PC-9 (cell line): ENCODE results near the gene GLCE. TPM values are rescaled to one million over a fixed set of nuclear protein-coding genes. Genes with fewer than 3 reads are reported as not detected.
A peak's percentile ranks its signal among the peaks of the same experiment; 100 is the strongest.

Source experiments
- BruUV-seq: library from RNA; stranded (reverse); fragments of 400-500 nt; replicated peaks from 2 replicates; lab custom pipeline; 2021; lab: Mats Ljungman, UMichigan
- CTCF ChIA-PET: fragments of 300-600 bp; sonication (Branson Sonifier 250); formaldehyde crosslinking; loops from one replicate; lab custom pipeline; 2022; ENCODE audit warnings: antibody characterized with exemption; lab: Charles Lee
- POLR2A ChIA-PET: fragments of 300-600 bp; sonication (Branson Sonifier 250); formaldehyde crosslinking; loops from one replicate; lab custom pipeline; 2022; ENCODE audit warnings: antibody characterized with exemption; ENCODE audit not compliant: unreplicated experiment; lab: Charles Lee
- DNase-seq, 2 experiments: peaks; one replicate each; pipeline versions ENCODE4 v3.0.0 to v3.0.0-alpha.2; 2015 to 2022; ENCODE audit warnings: mixed read lengths in 1 of 2
- H2AFZ ChIP-seq: fragments of 200-600 bp; sonication (generic); 2 replicates; pipeline ENCODE4 v1.8.1; 2017; ENCODE audit warnings: antibody characterized with exemption
- H3F3A ChIP-seq: fragments of 200-600 bp; sonication (generic); 2 replicates; pipeline ENCODE4 v1.8.1; 2017; ENCODE audit warnings: antibody characterized with exemption, mild to moderate bottlenecking, low read depth; ENCODE audit not compliant: insufficient read depth
- H3K27ac ChIP-seq: fragments of 200-600 bp; sonication (generic); 2 replicates; pipeline ENCODE4 v1.6.1; 2016; ENCODE audit warnings: mixed run types
- H3K27me3 ChIP-seq: fragments of 200-600 bp; sonication (generic); 2 replicates; pipeline ENCODE4 v1.6.1; 2016; ENCODE audit warnings: low read depth, mixed run types; ENCODE audit not compliant: insufficient read depth
- H3K36me3 ChIP-seq: fragments of 200-600 bp; sonication (generic); 2 replicates; pipeline ENCODE4 v1.6.1; 2016; ENCODE audit warnings: low read depth, mixed run types
- H3K4me1 ChIP-seq: fragments of 200-600 bp; sonication (generic); replicated peaks from 2 replicates; pipeline ENCODE4 v1.6.1; 2016; ENCODE audit warnings: mixed run types; ENCODE audit not compliant: insufficient read depth
- H3K4me2 ChIP-seq: fragments of 200-600 bp; sonication (generic); 2 replicates; pipeline ENCODE4 v1.6.1; 2017; ENCODE audit warnings: mixed run types
- H3K4me3 ChIP-seq: fragments of 200-600 bp; sonication (generic); 2 replicates; pipeline ENCODE4 v1.6.1; 2016; ENCODE audit warnings: mixed run types
- H3K79me2 ChIP-seq: fragments of 200-600 bp; sonication (generic); 2 replicates; pipeline ENCODE4 v1.6.1; 2017; ENCODE audit warnings: low read depth, mixed run types
- H3K9me2 ChIP-seq: fragments of 200-600 bp; sonication (generic); 2 replicates; pipeline ENCODE4 v1.8.1; 2017; ENCODE audit warnings: mild to moderate bottlenecking; ENCODE audit not compliant: insufficient read depth
- H3K9me3 ChIP-seq: fragments of 200-600 bp; sonication (generic); 2 replicates; pipeline ENCODE4 v1.8.1; 2016; ENCODE audit warnings: low read depth; ENCODE audit not compliant: insufficient read depth
- H4K20me1 ChIP-seq: fragments of 200-600 bp; sonication (generic); 2 replicates; pipeline ENCODE4 v1.8.1; 2017; ENCODE audit not compliant: insufficient read depth
- EZH2 ChIP-seq: fragments of 200-600 bp; sonication (generic); IDR thresholded peaks from 2 replicates; pipeline ENCODE4 v1.8.0; 2017; ENCODE audit warnings: antibody characterized with exemption, low read depth
- intact Hi-C: fragments of 100-400 bp; cut with micrococcal nuclease; formaldehyde crosslinking; loops from one replicate; pipeline ENCODE4 v1.10.0; 2022; ENCODE audit not compliant: unreplicated experiment
- total RNA-seq: library from RNA; stranded (reverse); gene quantifications from 2 replicates; pipeline ENCODE4 v1.2.3, GENCODE V29; 2021
- TF ChIP-seq, protein P1 (sequence below): fragments of 200-600 bp; sonication (generic); conservative IDR thresholded peaks from 2 replicates; pipeline ENCODE4 v1.6.1; 2017; ENCODE audit warnings: mixed run types, antibody characterized with exemption, mild to moderate bottlenecking, moderate library complexity

GLCE gene
- total RNA-seq, 1 experiment from 2014 or later = 31.3 TPM

DNA sequence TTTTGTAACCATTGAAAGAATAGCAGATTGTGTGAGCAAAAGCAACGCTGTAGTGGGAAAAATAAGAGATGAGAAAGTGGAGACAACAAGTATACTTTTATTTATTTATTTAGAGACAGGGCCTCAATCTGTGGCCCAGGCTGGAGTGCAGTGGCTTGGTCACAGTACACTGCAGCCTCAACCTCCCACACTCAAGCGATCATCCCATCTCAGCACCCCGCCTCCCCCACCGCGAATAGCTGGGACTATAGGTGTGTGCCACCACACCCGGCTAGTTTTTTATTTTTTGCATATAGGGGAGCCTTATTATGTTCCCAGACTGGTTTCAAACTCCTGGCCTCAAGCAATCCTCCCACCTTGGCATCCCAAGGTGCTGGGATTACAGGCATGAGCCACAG is 1.6 kb upstream of the GLCE start:
- no peaks in the 10 kb centered on the region for H3F3A ChIP-seq
- H3K4me1 ChIP-seq = peaks cover 26% of the 10 kb centered on the region
- no TSS peak for BruUV-seq
- H2AFZ ChIP-seq = no peak overlapping the region
- H3K9me3 ChIP-seq = no peaks in the 10 kb centered on the region
- no peak overlapping the region for H3K27ac ChIP-seq
- H3K27me3 ChIP-seq = no peaks in the 10 kb centered on the region
- no peaks in the 10 kb centered on the region; the same call in 1 of the 2 replicates for H3K9me2 ChIP-seq
- CTCF ChIA-PET = interaction anchor here (0.5 kb wide), 1 partner anchor 9 kb away, joined by 4 read pairs; no protein-coding TSS in a partner anchor
- peak overlapping the region; percentile 85; the same call in 1 of the 2 replicates for H3K4me2 ChIP-seq
- H3K79me2 ChIP-seq = peaks cover 32% of the 10 kb centered on the region
- intact Hi-C loops = no loop called here
- no peak overlapping the region for H3K4me3 ChIP-seq
- H3K36me3 ChIP-seq = no peaks in the 10 kb centered on the region
- H4K20me1 ChIP-seq = peaks cover 7% of the 10 kb centered on the region; the same call in 1 of the 2 replicates
- POLR2A ChIA-PET = interaction anchor here (0.7 kb wide), 2 partner anchors 14 to 199 kb away, joined by 5 to 7 read pairs; no protein-coding TSS in a partner anchor
- no peak for DNase-seq
- no peak for TF ChIP-seq EZH2
- TF ChIP-seq, protein P1, sequence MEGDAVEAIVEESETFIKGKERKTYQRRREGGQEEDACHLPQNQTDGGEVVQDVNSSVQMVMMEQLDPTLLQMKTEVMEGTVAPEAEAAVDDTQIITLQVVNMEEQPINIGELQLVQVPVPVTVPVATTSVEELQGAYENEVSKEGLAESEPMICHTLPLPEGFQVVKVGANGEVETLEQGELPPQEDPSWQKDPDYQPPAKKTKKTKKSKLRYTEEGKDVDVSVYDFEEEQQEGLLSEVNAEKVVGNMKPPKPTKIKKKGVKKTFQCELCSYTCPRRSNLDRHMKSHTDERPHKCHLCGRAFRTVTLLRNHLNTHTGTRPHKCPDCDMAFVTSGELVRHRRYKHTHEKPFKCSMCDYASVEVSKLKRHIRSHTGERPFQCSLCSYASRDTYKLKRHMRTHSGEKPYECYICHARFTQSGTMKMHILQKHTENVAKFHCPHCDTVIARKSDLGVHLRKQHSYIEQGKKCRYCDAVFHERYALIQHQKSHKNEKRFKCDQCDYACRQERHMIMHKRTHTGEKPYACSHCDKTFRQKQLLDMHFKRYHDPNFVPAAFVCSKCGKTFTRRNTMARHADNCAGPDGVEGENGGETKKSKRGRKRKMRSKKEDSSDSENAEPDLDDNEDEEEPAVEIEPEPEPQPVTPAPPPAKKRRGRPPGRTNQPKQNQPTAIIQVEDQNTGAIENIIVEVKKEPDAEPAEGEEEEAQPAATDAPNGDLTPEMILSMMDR = no peak

DNA sequence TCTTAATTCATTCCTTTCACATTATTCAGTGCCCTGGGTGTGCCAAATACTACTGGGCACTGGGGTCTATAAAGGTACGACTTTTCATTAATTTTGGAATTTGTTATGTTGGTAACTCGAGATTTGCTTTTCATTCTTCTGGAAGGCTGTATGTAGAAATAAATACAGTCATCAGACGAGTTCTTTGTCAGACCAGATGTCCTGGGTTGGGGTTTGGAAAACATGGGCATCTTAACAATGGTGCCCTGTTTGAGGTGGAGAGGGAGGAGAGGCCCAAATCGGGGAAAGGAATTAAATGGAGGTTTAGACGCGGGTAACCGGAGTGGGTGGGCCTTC is 662 bp upstream of the GLCE start:
- peaks cover 7% of the 10 kb centered on the region; the same call in 1 of the 2 replicates for H4K20me1 ChIP-seq
- peak overlapping the region; percentile 95 for H2AFZ ChIP-seq
- POLR2A ChIA-PET = interaction anchor here (0.5 to 1.1 kb wide), 9 partner anchors 7 to 1755 kb away, joined by 3 to 10 read pairs (median 5); no protein-coding TSS in a partner anchor
- peaks cover 18% of the 10 kb centered on the region for H3K4me1 ChIP-seq
- no peaks in the 10 kb centered on the region for H3K27me3 ChIP-seq
- intact Hi-C loops = loop anchor here (1.0 to 5.0 kb wide), 5 partner anchors 66 to 251 kb away; no protein-coding TSS in a partner anchor
- BruUV-seq = TSS peak; percentile 98
- DNase-seq = no peak
- no peaks in the 10 kb centered on the region; the same call in 1 of the 2 replicates for H3K9me2 ChIP-seq
- no peaks in the 10 kb centered on the region for H3K9me3 ChIP-seq
- peaks cover 2% of the 10 kb centered on the region; the same call in 1 of the 2 replicates for H3F3A ChIP-seq
- peak overlapping the region; percentile 67 for H3K27ac ChIP-seq
- TF ChIP-seq, protein P1 = no peak
- peaks cover 39% of the 10 kb centered on the region for H3K79me2 ChIP-seq
- CTCF ChIA-PET = no interaction called here
- H3K4me2 ChIP-seq = peak overlapping the region; percentile 85
- no peaks in the 10 kb centered on the region for H3K36me3 ChIP-seq
- peak overlapping the region; percentile 88 for H3K4me3 ChIP-seq

DNA sequence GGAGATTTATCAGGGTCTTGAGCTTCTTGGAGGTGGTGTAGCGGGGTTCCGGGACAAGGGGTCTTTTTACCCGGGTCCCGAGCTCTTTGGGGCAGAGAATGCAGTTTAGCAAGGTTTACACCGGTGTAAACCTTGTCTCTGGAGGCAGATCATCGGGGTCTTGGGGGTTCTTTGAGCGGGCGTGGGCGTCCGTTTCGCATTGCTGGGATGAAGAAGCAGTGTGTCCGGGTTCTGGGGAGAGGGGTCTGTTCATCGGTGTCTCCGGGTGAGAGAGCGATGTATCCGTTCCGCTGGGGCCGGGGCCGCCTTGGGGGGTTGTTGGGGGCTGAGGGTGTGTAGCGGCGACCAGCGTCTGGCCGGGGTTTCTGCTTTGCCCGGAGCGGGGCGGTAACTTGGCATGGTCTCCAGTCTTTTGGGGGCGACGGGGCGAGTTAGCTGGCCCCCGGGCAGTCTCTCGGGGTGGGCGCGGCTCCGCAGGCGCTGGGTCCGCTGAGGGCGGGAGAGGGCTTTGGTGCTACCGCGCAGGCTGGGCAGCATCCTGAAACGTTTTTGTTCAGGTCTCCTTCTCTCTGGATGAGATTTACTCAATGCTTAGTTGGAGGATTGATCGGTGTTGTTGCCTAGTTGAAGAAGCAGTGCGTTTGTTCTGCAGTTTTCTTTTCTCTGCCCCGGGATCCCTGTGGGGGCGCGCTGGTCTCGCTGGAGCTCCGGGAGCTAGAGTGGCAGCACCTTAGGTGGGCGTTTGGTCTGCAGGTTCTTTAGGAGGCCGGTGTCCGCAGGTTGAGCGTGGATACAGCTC is 843 bp downstream of the GLCE start:
- peaks cover 54% of the 10 kb centered on the region for H3K79me2 ChIP-seq
- TF ChIP-seq EZH2 = no peak
- TF ChIP-seq, protein P1 = no peak; the same call in 1 of the 2 replicates
- H3K4me1 ChIP-seq = peaks cover 26% of the 10 kb centered on the region
- peak in 1 of 2 experiments; percentile 32 for DNase-seq
- POLR2A ChIA-PET = interaction anchor here (0.5 to 0.8 kb wide), 6 partner anchors 68 to 1471 kb away, joined by 3 to 6 read pairs (median 4); no protein-coding TSS in a partner anchor
- peak overlapping the region; percentile 88 for H3K4me3 ChIP-seq
- BruUV-seq = no TSS peak
- intact Hi-C loops = loop anchor here (2.0 to 5.0 kb wide), 3 partner anchors 106 to 250 kb away; no protein-coding TSS in a partner anchor
- peaks cover 10% of the 10 kb centered on the region; the same call in 1 of the 2 replicates for H3F3A ChIP-seq
- no peaks in the 10 kb centered on the region for H3K9me3 ChIP-seq
- CTCF ChIA-PET = no interaction called here
- H3K9me2 ChIP-seq = no peaks in the 10 kb centered on the region
- H2AFZ ChIP-seq = peak overlapping the region; percentile 91
- peaks cover 7% of the 10 kb centered on the region; the same call in 1 of the 2 replicates for H4K20me1 ChIP-seq
- no peaks in the 10 kb centered on the region for H3K36me3 ChIP-seq
- H3K27ac ChIP-seq = no peak overlapping the region
- no peaks in the 10 kb centered on the region for H3K27me3 ChIP-seq
- peak overlapping the region; percentile 92 for H3K4me2 ChIP-seq
